GM21528 (cell line): ENCODE measurements around the gene ISG20L2.
"Not testable (repeated sequence)": the region's sequence is repeated elsewhere in the genome, so short reads cannot be mapped to it uniquely, and the experiment has no call there.

Experiments used
- ATAC-seq: cut with Tn5 transposase; IDR thresholded peaks from one replicate; pipeline ENCODE4 v1.9.1; 2021; ENCODE audit warnings: mild to moderate bottlenecking, moderate library complexity; ENCODE audit not compliant: unreplicated experiment, low FRiP score

Gene ISG20L2, protein sequence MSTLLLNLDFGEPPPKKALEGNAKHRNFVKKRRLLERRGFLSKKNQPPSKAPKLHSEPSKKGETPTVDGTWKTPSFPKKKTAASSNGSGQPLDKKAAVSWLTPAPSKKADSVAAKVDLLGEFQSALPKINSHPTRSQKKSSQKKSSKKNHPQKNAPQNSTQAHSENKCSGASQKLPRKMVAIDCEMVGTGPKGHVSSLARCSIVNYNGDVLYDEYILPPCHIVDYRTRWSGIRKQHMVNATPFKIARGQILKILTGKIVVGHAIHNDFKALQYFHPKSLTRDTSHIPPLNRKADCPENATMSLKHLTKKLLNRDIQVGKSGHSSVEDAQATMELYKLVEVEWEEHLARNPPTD

DNA sequence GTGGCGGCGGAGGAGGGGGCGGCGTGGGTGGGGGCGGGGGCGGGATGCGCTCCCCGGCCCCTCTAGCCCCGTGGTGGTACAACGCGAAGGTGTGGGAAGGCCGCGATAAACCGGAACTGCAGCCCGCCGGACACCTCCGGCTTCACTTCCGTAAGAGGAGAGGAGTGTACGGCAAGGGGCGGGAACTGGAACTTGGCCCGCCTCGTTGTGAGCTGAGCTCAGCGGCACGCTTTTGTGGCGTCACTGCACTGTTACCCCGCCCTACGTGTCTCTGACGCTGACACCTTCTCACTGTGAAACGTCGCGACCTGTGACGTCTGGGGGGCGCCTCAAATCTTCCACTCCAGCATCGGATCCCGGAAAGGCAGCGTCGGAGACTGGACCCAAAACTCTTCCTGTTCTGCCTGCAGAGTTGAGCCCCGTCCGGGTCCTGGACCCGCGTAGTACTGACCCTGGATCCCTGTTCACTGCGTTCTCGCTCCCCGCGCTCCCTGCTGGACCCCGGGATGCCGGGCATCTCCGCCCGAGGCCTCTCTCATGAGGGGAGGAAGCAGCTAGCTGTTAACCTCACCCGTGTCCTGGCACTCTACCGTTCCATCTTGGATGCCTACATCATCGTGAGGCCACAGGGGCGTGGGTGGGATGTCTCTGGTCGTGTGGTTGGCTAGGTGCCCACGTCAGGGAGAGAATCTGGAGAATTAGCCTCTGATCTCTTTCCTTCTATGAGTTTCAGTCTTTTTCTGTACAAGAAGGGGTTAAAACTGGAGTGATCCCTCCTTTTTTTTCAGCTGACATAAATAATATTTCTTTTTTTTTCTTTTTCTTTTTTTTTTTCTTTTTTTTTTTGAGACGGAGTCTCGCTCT lies at the start of gene ISG20L2:
Gene ISG20L2 (minus strand): TSS at position 168 of the 864 bp plus-strand sequence. CDS start 1,114 bp downstream, outside the sequence.
- peak; percentile 89 for ATAC-seq

DNA sequence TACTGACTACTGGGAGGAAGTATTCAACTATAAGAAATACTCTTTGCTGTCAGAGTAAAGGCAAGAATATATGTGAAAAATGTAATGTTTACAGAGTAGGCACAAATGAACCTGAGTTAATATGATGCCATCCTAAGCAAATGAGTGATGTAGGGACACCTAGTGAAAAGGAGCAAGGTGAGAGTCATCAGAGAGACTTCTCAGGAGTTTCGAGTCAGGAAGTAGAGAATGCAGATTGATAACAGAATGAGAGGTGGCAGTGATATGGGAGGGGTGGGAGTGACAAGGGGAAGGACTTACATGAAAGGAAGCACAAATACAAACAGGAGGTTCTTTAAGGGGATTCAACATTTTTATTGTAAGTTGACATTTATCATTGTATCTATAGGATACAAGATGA lies 49.0 kb upstream of the ISG20L2 start:
- no peak for ATAC-seq

DNA sequence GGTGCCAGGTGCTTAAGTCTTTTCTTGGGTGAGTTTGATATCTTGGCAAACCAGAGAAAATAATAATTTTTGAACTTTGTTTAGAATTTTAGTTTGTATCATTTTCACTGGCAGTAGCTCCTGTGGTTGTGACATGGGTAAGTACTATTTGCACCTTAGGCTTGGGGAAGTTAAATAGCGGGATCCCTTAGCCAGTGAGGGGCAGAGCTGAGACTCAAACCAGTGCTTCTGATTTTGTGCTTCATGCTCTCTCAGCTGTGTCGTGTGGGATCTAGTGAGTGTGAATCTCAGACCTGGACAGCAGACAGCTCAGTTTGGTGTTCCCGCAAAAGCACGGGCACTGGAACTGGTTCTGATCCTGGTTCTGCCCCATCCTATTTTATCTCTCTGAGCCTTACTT lies 48.4 kb upstream of the ISG20L2 start:
- no peak for ATAC-seq

DNA sequence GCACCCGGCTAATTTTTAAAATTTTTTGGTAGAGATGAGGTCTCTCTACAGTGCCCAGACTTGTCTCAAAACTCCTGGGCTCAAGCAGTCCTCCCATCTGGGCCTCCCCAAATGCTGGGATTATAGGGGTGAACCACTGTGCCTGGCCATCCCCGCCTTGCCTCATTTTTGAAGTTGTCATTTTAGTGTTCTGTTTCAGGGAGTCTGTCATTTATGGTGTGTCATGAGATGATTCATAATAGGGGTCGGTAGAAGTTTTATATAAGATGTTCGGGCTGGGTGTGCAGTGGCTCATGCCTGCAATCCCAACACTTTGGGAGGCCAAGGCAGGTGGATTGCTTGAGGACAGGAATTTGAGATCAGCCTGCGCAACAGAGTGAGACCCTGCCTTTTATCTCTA lies 47.2 kb upstream of the ISG20L2 start:
- ATAC-seq: no peak

DNA sequence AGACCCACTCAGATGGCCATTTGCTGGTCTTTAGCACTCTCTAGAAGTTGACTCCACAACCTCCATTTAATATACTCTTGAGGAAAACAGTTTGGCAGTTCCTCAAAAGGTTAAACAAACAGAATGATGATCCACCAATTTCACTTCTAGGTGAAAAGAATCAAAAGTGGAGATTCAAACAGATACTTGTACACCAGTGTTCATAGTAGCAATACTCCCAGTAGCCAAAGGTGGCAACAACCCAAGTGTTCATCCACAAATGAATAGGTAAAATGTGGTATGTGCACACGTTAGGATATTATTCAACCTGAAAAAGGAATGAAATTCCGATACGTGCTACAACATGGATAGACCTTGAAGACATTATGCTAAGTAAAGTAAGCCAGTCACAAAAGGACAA lies 45.0 kb upstream of the ISG20L2 start:
- ATAC-seq: no peak

DNA sequence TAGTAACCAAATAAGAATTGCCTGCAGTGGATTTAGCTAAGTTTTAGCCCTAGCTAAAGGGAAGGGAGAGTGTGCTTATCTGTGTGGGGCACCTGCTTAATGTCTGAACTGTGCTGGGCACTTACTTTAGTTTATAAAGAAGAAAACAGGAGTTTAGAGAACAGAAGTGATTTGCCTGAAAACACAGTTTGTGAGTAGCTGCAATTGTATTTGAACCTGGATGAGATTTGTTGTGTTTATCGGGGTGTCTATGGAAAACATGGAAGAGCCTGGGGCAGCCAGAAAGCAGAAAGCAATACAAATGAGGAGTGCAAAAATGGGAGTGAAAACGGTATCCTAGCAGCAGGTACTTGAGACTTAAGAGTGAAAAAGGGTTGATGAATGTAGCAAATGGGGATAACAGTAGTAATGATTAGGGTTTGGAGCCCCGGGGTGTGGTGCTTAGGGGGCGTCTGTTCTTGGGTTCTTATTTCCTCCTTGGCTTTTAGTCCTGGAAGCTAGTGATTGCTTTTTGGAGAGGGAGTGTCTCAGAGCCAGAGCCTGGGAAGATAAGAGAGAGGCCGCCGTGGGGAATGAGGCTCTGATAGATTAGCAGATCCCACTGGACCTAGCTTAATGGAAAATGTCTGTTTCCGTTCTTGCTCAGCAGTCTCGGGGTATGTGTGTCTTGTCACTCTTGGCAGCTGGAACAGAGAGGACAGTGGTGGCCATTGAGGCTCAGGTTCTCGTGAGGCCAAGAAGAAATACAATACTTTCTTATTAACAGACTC lies 44.3 kb upstream of the ISG20L2 start:
- no peak for ATAC-seq

DNA sequence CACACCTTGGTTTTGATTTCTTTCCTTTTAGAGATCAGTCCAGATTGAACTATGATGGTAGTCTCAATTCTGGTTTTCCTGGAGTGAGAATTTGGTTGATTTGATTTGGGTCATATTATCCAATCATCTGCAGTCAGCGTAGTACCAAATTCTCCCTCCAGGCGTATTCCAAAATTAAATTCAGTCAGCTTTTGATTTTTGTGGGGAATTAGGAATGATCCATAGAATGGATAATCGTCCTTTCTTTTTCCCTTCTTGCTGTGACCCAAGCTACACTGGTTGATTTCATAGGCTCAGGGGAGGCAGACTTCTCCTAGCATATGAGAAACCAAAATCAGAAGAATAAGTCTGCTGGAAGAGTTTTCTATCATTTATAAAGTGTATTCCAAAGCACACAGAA lies 43.7 kb upstream of the ISG20L2 start:
- ATAC-seq: no peak

DNA sequence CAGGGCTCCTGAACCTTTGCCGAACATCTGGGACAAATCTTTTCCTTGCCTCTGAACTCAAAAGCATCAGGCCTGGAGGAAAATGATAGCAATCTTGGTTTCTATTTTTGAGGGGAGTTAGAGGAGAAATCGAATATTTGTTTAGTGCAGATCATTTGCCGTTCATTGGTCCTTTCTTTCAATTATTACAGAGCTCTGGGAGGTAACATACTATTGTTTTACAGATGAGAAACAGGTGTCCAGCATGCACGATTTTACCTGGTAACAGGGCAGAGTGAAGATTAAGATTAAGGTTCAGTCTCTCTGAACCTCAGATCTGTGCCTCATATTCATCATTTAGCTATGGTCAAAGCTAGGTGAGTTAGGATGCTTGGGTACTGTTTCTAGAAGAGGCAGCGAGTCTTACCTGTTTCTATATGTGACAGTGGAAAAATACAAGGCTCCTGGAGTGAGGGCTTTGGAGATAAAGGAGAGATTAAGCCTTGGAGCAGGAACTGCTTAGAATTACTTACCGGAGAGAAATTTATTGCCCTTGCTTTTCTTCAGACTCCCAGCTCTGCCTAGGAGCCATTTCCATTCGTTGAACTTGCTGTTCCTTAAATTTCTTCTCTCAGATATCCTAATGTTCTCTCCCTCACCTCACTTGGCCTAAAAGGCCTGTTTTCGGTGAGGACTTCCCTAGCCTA lies 40.2 kb upstream of the ISG20L2 start:
- ATAC-seq: no peak

DNA sequence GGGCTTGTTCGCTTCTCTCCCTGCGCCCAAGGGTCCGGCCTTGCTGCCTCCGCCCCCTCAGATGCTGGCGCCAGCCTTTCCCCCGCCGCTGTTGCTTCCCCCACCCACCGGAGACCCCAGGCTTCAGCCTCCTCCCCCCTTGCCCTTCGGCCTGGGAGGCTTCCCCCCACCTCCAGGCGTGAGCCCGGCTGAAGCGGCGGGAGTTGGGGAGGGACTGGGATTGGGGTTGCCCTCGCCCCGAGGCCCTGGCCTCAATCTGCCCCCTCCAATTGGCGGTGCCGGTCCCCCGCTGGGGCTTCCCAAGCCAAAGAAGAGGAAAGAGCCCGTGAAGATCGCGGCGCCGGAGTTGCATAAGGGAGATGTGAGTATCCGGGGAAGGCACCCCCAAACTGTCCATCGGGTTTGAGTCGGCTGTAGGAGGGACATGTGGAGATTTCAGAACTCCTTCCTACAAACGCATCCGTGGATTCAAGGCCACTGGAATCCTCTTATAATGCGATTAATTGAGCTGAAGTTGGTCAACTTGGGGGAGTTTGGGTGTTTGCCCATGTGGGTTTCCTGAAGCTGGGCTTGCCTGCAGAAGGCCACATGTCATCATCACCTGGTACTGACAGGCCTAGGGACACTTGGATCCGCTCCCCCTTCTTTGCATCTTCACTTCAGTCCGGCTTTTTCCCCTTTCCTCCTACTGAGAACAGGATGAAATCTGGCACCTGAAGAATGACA lies 39.5 kb upstream of the ISG20L2 start:
- ATAC-seq: peak; percentile 8

DNA sequence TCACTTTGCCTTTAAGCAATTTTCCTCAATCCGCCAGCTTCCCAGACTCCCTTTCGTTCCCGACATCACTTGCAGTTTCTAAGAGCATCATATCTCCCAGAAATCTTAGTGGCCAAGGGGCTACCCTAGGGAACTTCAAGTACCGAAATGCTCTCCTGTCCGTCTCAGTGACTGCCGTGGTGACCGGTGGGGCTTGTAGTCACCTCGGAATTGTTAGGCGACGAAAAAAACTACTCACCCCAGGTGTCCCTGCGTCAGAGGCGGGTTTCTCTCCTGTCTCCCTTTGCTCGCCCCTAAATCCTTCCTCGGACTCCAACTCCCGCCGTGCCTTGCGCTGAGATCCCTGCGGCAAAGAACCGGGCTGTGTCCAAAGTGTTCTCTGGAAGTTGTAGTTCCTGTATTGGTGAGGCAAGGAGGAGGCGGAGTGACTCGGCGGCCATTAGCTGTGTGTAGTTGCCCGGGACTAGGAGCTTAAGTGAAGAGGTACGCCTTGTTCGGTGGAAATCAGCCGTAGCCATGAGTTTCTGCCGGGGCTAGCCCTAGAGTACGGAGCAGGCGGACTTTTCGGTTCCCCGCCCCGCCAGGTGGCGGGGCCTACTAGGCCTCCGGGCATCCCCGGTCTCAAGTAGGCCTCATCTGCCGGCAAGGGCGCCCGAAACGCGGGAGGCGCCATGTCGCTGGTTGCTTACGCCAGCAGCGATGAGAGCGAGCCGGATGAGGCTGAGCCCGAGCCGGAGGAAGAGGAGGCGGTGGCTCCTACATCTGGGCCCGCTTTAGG lies 38.7 kb upstream of the ISG20L2 start, which contains the start of gene PRCC:
Gene PRCC (plus strand): TSS at position 435 of the 778 bp plus-strand sequence. CDS start 237 bp downstream, at position 672.
- peak; percentile 93 for ATAC-seq

DNA sequence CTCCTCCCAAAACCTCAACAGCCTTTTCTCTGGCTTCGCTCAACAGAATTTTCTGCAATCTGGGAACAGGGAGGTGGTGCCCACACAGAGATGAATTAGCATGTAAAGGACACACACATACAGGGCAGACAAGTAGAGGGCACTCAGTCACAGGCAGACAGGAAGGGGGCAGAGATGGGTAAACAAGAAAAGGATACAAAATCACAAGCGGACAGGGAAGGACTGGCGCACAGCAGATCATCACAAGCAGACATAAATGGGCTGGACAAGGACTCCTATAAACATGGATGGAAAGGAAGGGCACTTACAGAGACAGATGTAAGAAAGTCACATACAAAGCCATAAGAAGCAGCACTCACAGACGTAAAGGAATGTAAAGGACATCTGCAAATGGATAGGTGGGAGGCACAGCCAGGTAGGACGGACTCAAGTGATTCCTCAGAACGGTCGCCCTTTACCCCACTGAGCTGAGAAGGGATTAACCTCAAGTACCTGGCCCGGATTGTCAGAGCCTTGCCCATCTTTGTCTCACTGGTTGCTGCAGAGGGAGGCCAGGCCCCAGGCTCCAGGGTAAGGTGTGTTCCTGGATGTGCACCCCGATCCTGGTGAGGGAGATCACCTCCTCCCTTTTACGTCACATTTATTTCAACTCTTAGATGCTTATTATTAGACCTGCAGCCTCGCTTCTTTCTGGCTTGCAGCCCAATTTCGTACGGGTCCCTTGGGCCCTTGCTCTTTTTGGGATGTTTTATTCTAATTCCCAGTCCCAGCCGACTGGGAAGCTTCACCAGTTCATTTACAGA lies 37.9 kb upstream of the ISG20L2 start:
- peak; percentile 27 for ATAC-seq

DNA sequence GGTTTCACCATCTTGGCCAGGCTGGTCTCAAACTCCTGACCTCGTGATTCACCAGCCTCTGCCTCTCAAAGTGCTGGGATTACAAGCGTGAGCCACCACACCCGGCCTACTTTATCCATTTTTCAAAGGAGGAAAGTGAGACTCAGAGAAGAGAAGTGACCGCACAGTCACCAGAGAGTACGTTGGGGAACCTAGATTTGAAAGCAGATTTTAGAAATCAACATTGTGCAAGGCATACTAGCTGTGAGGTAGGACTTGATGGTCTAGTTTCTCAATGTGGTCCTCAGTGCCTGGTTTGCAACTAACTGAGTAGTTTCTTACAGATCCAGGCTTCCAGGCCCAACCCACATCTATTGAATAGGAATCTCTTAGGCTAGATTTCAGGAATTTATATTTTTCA lies 37.1 kb upstream of the ISG20L2 start:
- ATAC-seq: no peak

DNA sequence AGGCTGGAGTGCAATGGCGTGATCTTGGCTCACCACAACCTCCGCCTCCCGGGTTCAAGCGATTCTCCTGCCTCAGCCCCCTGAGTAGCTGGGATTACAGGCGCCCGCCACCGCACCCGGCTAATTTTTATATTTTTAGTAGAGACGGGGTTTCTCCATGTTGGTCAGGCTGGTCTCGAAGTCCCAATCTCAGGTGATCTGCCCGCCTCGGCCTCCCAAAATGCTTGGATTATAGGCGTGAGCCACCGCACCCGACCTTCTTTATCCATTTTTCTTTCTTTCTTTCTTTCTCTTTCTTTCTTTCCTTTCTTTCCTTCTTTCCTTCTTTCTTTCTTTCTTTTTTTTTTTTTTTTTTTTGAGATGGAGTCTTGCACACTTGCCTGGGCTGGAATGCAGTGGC lies 36.6 kb upstream of the ISG20L2 start:
- ATAC-seq: not testable (repeated sequence)

DNA sequence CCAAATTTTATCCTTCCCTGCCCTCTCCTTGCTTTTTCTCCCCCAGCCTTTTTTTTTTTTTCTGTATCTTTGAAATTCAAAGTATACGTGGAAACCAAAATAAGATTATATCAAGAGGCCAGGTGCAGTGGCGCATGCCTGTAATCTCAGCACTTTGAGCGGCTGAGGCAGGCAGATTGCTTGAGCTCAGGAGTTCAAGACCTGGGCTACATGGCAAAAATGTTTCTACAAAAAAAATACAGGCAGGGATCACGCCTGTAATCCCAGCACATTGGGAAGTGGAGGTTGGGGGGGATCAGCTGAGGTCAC lies 32.2 kb upstream of the ISG20L2 start:
- no peak for ATAC-seq

DNA sequence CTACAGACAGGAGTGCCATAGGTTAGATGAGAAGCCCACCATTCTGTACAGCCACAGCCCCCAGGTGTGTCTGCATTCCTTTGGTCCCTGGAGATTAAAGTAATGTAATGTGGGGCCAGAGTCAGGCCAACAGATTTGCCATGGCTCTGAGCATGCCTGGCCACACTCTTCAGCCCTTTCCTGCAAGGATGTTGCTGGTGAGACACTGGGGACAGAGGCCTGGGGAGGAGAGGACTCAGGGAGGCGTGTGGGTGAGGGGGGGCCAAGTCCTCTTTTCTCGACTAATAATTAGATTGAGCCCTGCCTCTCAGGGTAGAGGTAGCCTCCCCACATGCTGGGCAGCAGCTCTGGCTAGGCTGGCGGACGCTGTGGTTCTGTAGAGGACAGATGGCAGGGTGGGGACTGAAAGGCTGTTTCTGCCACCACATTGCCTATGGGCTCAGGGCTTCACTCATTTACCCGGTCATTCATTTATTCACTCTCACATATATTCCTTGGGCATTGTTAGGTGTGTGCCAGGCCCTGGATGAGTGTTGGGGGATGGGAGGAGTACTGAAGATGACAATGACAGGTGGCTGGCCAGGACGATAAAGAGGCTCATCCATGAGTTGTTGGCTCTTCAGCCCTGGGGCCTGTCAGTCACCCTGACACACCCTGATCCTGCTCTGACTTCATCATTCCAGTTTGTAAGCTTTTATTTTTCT lies 31.7 kb upstream of the ISG20L2 start:
- ATAC-seq: no peak

DNA sequence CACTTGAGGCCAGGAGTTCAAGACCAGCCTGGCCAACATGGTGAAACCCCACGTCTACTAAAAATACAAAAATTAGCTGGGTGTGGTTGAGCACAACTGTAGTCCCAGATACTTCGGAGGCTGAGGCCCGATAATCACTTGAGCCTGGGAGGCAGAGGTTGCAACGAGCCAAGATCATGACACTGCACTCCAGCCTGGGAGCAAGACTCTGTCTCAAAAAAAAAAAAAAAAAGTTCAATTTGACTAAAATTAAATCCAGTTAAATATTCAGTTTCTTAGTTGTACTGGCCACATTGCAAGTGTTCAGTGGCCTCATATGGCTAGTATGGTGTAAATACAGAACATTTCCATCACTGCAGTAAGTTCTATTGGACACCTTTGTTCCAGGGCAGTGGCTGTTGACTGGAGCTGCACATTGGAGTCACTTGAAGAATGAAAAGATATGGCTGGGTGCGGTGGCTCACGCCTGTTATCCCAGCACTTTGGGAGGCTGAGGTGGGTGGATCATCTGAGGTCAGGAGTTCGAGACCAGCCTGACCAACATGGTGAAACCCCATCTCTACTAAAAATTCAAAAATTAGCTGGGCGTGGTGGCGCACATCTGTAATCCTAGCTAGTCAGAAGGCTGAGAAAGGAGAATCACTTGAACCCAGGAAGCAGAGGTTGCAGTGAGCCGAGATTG lies 29.1 kb upstream of the ISG20L2 start:
- not testable (repeated sequence) for ATAC-seq

DNA sequence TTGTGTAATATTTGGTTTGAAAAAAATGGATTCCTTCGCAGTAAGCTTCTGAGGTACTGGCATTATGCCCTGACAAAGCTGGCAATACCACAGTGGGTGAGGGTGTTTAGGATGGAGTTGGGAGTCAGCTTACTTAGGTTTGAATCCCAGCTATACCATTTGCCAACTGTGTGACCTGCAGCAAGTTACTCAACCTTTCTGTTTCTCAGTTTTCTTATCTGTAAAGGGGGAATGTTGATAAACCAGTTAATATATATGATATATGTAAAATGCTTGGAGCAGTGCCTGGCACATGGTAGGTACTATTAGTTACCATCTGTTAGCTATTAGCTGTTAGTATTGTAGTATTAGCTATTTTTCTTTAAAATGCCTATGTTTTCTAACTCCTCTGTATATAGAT lies 27.8 kb upstream of the ISG20L2 start:
- ATAC-seq: no peak
